GOT3 (cell line): ENCODE results near the gene TMEM175.

Source experiments
- DNase-seq: peaks from one replicate; lab custom pipeline; 2025; ENCODE audit warnings: mixed read lengths; lab: John Stamatoyannopoulos, UW

TMEM175 gene

GRCh38 chr4:899556-899906 is 32.7 kb upstream of the TMEM175 start:
- DNase-seq: no peak

GRCh38 chr4:900073-900472 is 32.2 kb upstream of the TMEM175 start:
- no peak for DNase-seq

GRCh38 chr4:900721-901120 is 31.5 kb upstream of the TMEM175 start:
- no peak for DNase-seq

GRCh38 chr4:901192-901910 is 30.9 kb upstream of the TMEM175 start:
- DNase-seq: no peak

GRCh38 chr4:903066-904046 is 28.9 kb upstream of the TMEM175 start:
- no peak for DNase-seq

GRCh38 chr4:905485-906338 is 26.5 kb upstream of the TMEM175 start:
- DNase-seq: no peak

GRCh38 chr4:906339-907102 is 25.7 kb upstream of the TMEM175 start:
- DNase-seq: no peak

- no peak for DNase-seq
Observed at GRCh38 chr4:907103-907400, 25.2 kb upstream of the TMEM175 start.

- DNase-seq: no peak
Observed at GRCh38 chr4:907691-908425, 24.4 kb upstream of the TMEM175 start.

GRCh38 chr4:909131-909571 is 23.1 kb upstream of the TMEM175 start:
- no peak for DNase-seq

GRCh38 chr4:909821-910220 is 22.4 kb upstream of the TMEM175 start:
- DNase-seq: no peak

GRCh38 chr4:910366-911091 is 21.7 kb upstream of the TMEM175 start:
- no peak for DNase-seq

GRCh38 chr4:911221-911751 is 21.0 kb upstream of the TMEM175 start:
- no peak for DNase-seq

- no peak for DNase-seq
Observed at GRCh38 chr4:911871-912490, 20.3 kb upstream of the TMEM175 start.

- no peak for DNase-seq
Observed at GRCh38 chr4:912548-913279, 19.5 kb upstream of the TMEM175 start.

- no peak for DNase-seq
Observed at GRCh38 chr4:913280-913618, 19.0 kb upstream of the TMEM175 start.

GRCh38 chr4:914531-914930 is 17.7 kb upstream of the TMEM175 start:
- DNase-seq: no peak

GRCh38 chr4:915041-915474 is 17.2 kb upstream of the TMEM175 start:
- no peak for DNase-seq

- no peak for DNase-seq
Observed at GRCh38 chr4:915595-915994, 16.7 kb upstream of the TMEM175 start.
